GM19467 (cell line): Measurements from ENCODE around the gene JAK1.
A peak's percentile ranks its signal among the peaks of the same experiment; 100 is the strongest.

Experiments used
- ATAC-seq: cut with Tn5 transposase; IDR thresholded peaks from one replicate; pipeline ENCODE4 v1.9.1; 2021; ENCODE audit warnings: mild to moderate bottlenecking, moderate library complexity; ENCODE audit not compliant: unreplicated experiment

Gene JAK1

DNA sequence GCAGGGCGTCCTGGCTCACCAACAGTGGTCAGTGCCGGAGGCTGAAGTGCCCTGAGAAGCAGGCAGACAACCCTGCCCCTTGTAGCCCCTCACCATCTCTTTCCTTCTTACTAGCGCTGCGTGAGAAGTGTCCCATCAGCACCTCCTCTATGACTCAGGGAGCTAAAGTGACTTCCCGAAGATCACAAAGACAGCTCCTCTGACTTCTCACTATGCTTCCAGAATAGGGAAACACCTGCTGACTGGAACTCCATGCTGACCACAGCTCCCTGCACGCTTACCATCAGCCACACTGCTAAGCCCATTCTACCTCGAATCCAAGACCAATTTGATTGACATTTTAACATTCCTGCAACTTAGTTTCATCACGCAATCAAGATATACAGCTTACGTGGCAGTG is 92.8 kb downstream of the JAK1 start:
- no peak for ATAC-seq

DNA sequence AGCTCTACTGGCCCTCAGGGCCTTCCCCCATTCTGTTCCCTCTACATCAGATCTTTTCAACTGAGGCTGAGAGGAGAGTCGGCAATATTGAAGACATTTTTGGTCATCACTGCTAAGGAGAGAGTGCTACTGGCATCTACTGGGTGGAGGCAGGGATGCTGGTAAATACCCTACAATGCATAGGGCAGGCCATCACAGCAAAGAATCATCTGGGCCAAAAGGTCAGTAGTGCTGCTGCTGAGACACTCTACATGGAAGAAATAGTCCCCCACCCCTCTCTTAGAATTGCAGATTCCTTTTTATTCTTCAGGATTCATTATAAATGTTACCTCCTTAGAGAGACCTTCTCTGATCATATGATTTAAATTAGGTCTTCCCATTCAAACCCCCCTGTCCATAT is 94.3 kb downstream of the JAK1 start:
- no peak for ATAC-seq

GRCh38 chr1:64871256-64871655 is 95.1 kb downstream of the JAK1 start:
- ATAC-seq = no peak

GRCh38 chr1:64867266-64867665 is 99.1 kb downstream of the JAK1 start:
- ATAC-seq = no peak

GRCh38 chr1:64866689-64867088 is 99.7 kb downstream of the JAK1 start:
- ATAC-seq = no peak

DNA sequence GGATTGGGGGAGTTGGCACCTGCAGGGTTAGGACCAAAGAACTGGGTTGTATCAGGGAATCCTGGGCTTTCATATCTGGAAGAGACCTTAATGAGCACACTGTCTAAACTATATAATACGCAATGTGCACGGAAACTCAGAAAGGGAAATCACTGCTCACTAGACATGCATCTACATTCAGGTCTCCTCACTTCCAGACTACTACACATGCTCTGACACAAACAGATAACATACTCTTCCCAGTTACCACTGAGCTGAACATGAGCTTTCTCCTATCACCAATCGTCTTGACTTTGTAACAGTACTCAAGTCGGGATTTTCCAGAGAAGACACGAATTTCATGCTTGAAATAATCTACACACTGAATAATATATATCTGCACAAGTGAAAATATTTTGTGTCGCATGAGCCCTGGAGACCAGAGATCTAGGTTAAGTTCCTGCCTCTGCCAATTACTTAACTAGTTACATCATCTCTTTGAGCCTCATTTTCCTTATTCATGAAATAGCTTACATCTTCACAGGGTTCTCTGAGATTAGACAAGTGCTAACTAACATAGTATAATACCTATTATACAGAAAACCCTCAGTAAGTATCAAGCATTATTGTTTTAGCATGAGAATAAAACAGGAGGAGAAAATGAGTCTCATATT is 101.1 kb downstream of the JAK1 start:
- no peak for ATAC-seq

DNA sequence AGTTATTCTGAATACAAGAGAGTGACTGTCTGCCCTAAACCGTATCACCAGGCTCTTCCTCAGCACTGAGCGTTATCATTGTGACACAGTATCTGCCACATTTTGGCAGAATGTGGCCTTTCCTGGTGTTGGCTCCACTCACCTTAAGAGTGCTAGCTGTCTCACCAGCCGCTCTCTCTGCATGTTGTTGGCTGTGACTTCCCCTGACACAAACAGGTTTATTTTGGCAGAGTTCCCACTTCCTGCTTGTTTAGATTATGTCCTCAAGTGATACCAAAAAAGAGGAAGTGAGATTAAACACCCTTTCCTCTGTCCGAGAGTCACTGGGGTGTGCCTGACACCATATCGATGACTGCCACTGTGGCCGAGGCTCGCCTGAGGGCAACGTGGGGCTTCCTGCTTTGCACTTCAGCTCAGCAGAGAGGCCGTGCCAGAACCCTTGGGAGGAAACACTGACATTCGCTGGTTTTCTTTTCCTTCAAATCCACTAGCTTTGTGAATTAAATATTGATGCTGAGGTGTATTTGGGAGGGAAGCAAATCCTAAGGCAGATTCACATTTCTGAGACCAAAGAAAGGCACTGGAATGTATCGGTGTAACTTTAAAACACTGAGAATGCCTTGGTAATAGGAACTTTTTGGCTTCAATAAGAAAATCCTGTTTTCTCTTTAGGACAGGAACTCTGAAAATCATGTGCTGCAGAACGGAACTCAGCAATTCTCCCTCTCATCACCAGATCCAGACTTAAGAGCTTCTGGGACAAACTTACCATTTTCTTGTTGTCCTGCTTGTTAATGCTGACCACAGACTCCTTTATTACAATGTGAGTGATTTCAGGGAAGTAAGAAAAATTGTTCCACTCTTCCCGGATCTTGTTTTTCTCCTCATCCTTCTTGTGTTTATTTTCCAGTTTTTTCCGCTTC is 102.1 kb downstream of the JAK1 start:
- peak; percentile 100 for ATAC-seq

DNA sequence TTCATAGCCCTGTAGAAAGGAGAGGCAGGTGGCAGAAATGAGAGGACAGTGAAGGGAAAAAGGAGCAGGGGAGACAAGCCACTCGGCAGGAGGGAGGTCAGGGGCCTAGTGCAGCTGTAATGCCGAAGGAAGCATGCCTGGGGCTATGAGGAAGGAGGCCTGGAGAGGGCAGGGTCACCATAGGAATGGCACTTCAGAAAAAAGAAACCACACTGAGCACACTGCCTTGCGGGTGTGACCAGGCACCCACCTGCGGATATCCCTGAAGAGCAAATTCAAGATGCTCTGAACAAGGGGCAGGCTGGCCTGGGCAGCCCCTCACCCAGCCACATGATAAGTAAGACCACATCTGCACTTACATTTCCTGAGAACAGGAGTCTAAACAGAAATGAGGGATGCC is 104.7 kb downstream of the JAK1 start:
- ATAC-seq = no peak

DNA sequence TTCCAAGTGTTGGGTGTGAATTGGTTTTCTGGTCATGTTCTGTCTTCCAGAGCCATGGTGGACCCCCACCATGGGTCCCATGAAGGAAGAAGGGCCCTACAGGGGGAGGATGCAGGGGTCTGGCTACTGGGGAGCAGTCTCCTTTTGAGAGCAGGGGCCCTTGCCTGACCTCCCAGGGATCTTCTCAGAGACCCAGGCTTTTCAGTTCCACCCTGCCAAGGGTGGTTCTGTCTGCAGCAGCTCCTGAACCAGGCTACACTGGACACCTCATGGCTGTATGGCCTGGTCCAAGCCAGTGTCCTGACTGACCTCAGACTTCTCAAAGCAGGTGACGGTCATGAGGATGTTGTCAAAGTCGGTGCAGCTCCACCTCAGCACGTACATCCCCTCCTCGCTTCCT is 109.0 kb downstream of the JAK1 start:
- ATAC-seq = no peak

DNA sequence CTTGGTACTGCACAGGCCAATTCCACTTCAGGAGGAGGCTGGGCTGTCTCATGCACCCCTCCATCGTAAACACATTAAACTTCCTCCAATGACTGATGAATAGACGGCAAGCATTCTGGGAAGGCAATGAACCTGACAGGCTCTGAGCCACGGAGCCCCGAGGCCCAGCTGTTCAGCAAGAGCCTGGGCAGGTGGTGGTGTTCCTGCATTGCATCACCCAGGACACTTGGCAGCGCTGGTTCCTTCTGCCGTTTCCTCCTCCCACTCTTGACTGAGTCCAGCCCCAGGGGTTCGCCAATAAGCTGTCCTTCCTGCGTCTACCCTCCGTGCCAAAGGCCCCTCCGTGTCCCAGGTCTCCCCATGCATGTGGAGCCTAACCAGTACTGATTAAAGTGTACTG is 109.8 kb downstream of the JAK1 start:
- ATAC-seq = no peak

GRCh38 chr1:64855557-64855956 is 110.8 kb downstream of the JAK1 start:
- no peak for ATAC-seq

- ATAC-seq = no peak
Observed at GRCh38 chr1:64854674-64855073, 111.7 kb downstream of the JAK1 start.

- ATAC-seq = no peak
Observed at GRCh38 chr1:64851664-64852063, 114.7 kb downstream of the JAK1 start.

DNA sequence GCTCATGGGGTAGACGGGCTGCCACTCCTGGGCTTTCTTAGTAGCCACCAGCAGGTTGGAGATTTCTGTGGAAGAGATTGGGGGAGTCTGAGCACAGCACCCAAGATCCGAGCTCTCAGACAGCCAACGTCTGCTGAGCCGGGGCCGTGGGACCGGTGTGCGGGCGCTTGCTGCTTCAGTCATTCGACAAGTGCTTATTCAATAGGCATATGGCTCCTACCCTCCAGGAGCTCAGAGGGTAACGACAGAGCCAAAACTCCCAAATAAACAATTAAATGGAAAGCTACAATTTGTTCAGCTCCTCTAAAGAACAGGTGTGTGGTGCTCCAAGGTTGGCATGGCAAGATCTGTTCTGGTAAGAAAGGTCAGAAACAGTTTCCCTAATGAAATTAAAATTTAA is 115.5 kb downstream of the JAK1 start:
- no peak for ATAC-seq

- no peak for ATAC-seq
Observed at GRCh38 chr1:64849942-64850341, 116.4 kb downstream of the JAK1 start.

DNA sequence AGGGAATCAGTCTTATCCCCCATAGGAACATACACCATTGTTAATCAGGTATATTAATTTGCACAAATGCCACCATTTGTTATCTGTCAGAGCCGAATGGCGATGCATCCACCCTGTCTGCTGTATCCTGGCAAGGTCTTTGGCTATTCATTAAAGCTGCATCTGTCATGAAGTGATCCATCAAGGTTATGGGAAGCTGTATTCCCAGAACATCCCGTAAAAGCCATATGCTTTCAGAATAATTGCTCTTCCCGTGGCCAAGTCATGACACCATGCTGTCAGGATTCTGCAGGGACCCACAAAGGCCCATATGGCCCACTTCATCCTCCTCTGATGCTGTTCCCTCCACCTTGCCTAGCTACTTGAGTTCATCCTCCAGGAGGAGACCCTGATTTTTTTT is 117.5 kb downstream of the JAK1 start:
- no peak for ATAC-seq

DNA sequence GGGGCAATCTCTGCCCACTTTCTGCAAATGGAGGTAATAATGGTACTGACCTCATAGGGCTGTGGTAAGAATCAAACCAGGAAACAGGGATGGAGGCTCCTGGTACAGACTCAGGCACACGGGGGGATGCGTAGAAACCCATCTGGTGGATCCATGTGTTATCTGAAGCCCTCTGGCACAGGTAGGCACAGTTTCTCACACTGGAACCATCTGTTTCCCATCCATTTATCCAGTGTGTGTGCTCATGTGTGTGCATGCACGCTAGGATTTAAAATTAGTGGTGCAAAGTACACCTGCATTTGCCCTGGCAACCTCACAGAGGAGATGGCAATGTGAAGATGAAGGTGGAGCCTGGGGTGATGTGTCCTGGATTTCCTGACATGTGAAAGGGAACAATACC is 118.2 kb downstream of the JAK1 start:
- no peak for ATAC-seq

GRCh38 chr1:64847666-64848065 is 118.7 kb downstream of the JAK1 start:
- no peak for ATAC-seq

DNA sequence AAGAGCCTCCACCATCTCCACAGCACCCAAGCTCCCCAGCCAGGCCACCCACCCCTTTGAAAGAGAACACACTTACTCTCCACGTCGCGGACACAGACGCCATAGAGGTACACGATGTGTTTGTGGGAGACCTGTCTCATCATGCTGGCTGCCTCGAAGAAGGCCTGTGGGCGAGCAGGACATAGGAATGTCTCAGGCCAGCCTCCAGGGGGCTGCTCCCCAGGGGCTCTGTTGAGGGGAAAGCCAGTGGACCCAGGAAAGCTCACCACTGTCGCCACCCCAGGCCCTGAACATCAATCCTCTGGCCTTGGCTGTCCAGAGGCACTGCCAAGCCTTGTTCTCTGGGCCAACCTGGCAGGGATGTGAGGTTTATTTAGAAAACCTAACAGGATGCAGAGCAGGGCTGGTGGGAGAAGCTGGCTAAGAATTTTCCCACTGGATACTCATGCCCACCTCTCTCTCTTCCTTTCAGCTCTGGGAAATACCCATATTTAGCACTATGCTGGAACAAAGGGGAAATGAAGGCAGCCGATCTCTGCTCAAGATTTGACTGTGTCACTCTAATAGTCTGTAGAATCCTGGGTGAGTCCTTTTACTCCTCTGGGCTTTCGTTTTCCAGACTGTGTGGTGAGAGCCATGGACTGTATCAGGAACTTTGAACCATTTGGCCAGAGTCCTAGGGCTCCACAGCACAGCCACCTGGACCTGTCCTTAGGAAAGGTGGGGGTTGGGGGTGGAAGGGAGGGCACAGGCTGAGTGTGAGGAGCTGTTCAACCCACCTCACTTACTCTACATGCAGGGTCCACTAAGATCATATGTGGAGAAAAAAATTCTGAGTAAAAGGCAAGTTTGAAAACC is 119.5 kb downstream of the JAK1 start:
- no peak for ATAC-seq

- ATAC-seq = no peak
Observed at GRCh38 chr1:64845831-64846425, 120.4 kb downstream of the JAK1 start.

DNA sequence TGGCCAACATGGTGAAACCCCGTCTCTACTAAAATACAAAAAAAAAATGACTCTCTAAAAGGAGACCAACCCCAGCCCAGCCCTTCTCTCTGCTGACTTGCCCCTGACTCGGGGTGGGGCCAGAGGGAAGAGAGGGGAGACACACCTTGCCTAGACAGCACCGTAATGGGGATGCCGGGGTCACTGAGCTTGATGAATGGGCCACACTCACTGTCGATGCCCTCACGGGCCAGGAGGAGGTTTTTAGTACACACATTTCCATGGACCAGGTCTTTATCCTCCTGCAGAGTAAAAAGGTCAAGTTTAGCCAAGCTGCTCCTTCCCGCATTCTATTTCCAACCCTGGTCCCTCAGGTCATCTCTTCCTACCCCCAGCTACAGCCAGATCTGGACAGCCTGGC is 121.7 kb downstream of the JAK1 start:
- ATAC-seq = no peak
